ENCODE results near the gene CCNY. TPM values are rescaled to one million over a fixed set of nuclear protein-coding genes. Genes with fewer than 3 reads are reported as not detected.

CCNY gene
- polyA plus RNA-seq, 1 donor, result 55.2 TPM

DNA sequence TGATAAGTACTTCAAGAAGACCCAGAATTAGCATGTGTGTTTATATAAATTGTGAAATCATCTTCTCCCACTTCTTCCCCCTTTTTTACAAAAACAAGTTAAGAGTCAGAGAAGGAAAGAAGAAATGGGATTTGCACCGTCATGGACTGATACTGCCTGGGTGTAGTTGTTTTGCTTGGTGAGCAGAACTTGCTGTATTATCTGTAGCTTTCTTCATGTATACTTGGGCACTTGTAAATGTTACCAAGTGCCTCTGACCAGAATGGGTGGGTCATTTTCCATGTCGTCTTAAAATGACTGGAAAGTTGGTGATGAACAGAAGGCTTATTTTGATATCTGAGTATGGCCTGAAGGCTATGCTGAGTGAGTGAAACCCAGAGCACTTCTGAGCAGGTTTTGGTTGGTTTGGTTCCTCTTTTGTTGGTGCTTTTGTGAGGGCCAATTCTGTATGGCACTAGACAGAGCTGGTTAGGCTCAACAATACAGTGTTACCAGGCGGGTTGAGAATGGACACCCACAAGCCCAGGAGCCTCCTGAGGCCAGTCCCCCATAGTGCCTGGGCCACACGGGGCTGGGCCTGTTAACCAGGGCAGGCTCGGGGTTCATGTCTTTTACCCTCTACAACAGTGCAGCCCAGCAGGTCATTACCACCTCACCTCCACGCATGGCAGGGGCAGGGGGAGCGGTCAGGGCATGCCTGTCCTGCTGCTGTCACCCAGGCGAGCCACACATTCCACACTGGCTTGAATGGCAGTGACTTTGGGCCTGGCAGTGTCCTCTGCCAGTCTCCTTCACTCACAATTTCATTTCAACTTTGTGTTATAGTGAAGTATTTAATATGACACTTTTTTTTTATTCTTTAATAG, 115.1 kb downstream of the CCNY start:
- Histone ChIP-seq H3K4me3 (ENCODE audit: low read length) (no peak overlapping the region), H3K4me1 (ENCODE audit: control insufficient read depth, insufficient read depth, low read length) (peaks cover 8% of the 10 kb centered on the region), H3K27me3 (ENCODE audit: control insufficient read depth, insufficient read depth, low read length) (no peaks in the 10 kb centered on the region), H3K27ac (ENCODE audit: low read length) (no peak overlapping the region), H3K9me3 (ENCODE audit: control insufficient read depth, low read depth, low read length) (no peaks in the 10 kb centered on the region), H3K36me3 (ENCODE audit: control insufficient read depth, insufficient read depth, low read length) (no peaks in the 10 kb centered on the region)
- no peak for DNase-seq
- WGBS (ENCODE audit: insufficient coverage, low lambda C conversion rate), result no CpG with 5 or more reads among the region's 8 CpGs

DNA sequence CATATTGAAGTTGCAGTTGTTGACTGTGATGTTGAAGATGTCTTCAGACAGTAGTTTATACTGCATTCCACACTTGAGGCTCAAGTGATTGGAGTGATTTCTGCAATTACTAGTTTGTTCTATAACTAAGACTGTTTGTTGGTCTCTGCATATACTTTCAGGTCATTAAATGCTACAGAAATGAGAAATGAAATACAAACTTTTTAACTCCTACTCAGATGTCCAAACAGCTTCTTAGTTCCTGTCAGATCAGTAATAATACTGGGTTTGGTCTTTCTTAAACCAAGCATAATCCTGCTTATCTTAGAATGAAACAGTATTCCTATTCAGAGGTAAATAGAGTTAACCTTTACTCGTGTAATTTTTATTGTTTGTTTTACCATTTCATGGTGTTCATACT, 115.9 kb downstream of the CCNY start:
- H3K4me1 ChIP-seq (ENCODE audit: control insufficient read depth, insufficient read depth, low read length), result peaks cover 8% of the 10 kb centered on the region
- H3K27me3 ChIP-seq (ENCODE audit: control insufficient read depth, insufficient read depth, low read length), result no peaks in the 10 kb centered on the region
- H3K9me3 ChIP-seq (ENCODE audit: control insufficient read depth, low read depth, low read length), result no peaks in the 10 kb centered on the region
- DNase-seq, result no peak
- no peaks in the 10 kb centered on the region for H3K36me3 ChIP-seq (ENCODE audit: control insufficient read depth, insufficient read depth, low read length)
- H3K27ac ChIP-seq (ENCODE audit: low read length), result no peak overlapping the region
- H3K4me3 ChIP-seq (ENCODE audit: low read length), result no peak overlapping the region
- 17% methylated on average over 1 of the region's 1 CpG for WGBS (ENCODE audit: insufficient coverage, low lambda C conversion rate)

DNA sequence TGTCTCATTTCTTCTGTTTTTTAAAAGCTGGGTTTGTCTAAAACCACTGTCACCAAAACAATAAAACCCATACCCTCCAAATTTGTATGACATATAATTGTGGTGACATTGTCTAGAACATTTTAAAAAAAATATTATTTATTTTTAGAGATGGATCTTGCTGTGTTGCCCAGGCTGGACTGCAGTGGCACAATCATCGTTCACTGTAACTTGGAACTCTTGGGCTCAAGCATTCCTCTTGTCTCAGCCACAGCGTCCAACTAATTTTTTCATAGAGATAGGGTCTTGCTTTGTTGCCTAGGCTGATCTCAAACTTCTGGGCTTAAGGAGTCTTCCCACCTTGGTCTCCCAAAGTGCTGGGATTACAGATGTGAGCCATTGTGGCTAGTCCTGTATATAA, 116.5 kb downstream of the CCNY start:
- no peaks in the 10 kb centered on the region for H3K36me3 ChIP-seq (ENCODE audit: control insufficient read depth, insufficient read depth, low read length)
- H3K4me3 ChIP-seq (ENCODE audit: low read length), result no peak overlapping the region
- H3K27ac ChIP-seq (ENCODE audit: low read length), result no peak overlapping the region
- no peaks in the 10 kb centered on the region for H3K9me3 ChIP-seq (ENCODE audit: control insufficient read depth, low read depth, low read length)
- no peaks in the 10 kb centered on the region for H3K27me3 ChIP-seq (ENCODE audit: control insufficient read depth, insufficient read depth, low read length)
- no peak for DNase-seq
- H3K4me1 ChIP-seq (ENCODE audit: control insufficient read depth, insufficient read depth, low read length), result peaks cover 5% of the 10 kb centered on the region
- WGBS (ENCODE audit: insufficient coverage, low lambda C conversion rate), result no CpG with 5 or more reads among the region's 2 CpGs

DNA sequence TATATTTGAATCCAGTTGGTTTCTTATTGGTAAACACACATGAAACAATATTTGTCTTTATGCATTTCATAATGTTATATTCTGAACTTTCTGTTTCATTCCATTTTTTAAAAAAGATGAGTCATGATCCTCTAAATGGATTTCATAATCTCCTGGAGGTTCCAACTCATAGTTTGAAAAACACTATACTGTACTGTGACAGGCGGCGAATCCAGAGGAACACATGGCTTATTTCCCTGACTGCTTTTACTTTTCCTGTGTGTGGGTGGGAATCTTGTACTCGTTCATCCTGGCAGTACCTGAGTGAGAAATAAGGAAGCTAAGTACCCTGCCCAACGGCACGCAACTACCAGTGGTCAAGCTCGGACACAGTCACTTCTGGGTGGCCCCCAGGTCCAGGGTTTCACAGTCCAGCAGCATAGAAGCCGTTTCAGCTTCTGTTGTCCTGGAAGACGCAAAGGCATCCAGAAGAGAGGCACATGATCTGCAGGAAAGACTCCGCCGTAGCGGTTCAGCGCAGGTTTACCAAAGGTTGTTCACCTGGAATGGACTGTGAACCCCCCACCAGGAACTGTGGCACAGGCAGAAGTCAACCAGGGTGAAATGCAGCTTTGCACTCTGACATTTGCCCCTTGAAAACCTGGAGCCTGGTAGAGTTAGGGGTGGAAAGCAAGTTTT, 117.7 kb downstream of the CCNY start:
- Histone ChIP-seq H3K4me3 (ENCODE audit: low read length) (no peak overlapping the region), H3K27ac (ENCODE audit: low read length) (no peak overlapping the region), H3K9me3 (ENCODE audit: control insufficient read depth, low read depth, low read length) (no peaks in the 10 kb centered on the region), H3K4me1 (ENCODE audit: control insufficient read depth, insufficient read depth, low read length) (peaks cover 3% of the 10 kb centered on the region), H3K36me3 (ENCODE audit: control insufficient read depth, insufficient read depth, low read length) (no peaks in the 10 kb centered on the region), H3K27me3 (ENCODE audit: control insufficient read depth, insufficient read depth, low read length) (no peaks in the 10 kb centered on the region)
- DNase-seq, result no peak
- no CpG with 5 or more reads among the region's 12 CpGs for WGBS (ENCODE audit: insufficient coverage, low lambda C conversion rate)

DNA sequence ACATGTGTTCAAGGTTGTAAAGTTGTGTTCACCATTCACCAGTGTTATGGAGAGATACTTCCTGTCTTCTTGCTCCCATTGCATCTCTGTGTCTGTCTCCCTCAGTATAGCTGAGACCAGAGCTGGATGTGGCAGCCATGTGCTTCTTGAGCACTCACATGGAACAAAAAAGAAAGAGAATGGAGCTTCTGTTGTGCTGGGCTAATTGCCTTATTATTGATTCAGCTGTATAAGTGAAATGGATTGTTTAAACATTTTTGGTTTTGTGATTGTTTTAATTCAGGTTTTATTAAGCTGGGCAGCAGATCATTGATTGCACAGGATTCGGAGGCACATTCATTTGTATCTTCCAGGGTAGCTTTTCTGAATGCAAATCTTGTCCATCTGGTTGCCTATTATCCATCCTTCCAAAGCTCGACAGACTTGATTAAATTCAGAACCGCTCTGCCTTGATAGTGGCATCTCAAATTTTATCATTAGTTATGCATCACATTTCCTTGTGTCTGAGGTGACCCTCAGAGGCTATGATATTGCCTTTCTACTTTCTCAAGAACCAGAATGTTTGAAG, 119.9 kb downstream of the CCNY start:
- Histone ChIP-seq H3K4me1 (ENCODE audit: control insufficient read depth, insufficient read depth, low read length) (peaks cover 3% of the 10 kb centered on the region), H3K9me3 (ENCODE audit: control insufficient read depth, low read depth, low read length) (no peaks in the 10 kb centered on the region), H3K36me3 (ENCODE audit: control insufficient read depth, insufficient read depth, low read length) (no peaks in the 10 kb centered on the region), H3K4me3 (ENCODE audit: low read length) (no peak overlapping the region), H3K27ac (ENCODE audit: low read length) (no peak overlapping the region), H3K27me3 (ENCODE audit: control insufficient read depth, insufficient read depth, low read length) (no peaks in the 10 kb centered on the region)
- DNase-seq, result no peak
- WGBS (ENCODE audit: insufficient coverage, low lambda C conversion rate), result 85% methylated on average over 2 of the region's 3 CpGs

DNA sequence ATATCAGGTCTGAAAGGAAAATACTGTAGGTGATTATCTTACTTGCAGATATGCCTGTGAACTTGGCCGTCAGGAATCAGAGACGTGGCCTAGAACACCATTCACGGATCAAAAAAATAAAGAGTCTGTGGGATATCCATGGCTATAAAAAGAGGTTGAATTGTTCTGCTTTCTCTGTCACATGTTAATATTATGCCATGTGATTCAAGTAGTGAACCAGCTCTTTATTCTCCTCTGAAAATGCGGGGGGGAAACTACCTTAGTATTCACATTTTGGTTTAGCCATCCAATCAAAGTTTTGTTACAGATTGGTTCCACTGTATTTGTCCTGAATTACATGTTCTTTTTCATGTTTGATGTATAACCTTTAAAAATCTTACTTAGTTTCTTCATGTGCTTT, 120.5 kb downstream of the CCNY start:
- peaks cover 3% of the 10 kb centered on the region for H3K4me1 ChIP-seq (ENCODE audit: control insufficient read depth, insufficient read depth, low read length)
- H3K27me3 ChIP-seq (ENCODE audit: control insufficient read depth, insufficient read depth, low read length), result no peaks in the 10 kb centered on the region
- H3K27ac ChIP-seq (ENCODE audit: low read length), result no peak overlapping the region
- WGBS (ENCODE audit: insufficient coverage, low lambda C conversion rate), result no CpG with 5 or more reads among the region's 4 CpGs
- H3K9me3 ChIP-seq (ENCODE audit: control insufficient read depth, low read depth, low read length), result no peaks in the 10 kb centered on the region
- no peak overlapping the region for H3K4me3 ChIP-seq (ENCODE audit: low read length)
- no peak for DNase-seq
- H3K36me3 ChIP-seq (ENCODE audit: control insufficient read depth, insufficient read depth, low read length), result no peaks in the 10 kb centered on the region

DNA sequence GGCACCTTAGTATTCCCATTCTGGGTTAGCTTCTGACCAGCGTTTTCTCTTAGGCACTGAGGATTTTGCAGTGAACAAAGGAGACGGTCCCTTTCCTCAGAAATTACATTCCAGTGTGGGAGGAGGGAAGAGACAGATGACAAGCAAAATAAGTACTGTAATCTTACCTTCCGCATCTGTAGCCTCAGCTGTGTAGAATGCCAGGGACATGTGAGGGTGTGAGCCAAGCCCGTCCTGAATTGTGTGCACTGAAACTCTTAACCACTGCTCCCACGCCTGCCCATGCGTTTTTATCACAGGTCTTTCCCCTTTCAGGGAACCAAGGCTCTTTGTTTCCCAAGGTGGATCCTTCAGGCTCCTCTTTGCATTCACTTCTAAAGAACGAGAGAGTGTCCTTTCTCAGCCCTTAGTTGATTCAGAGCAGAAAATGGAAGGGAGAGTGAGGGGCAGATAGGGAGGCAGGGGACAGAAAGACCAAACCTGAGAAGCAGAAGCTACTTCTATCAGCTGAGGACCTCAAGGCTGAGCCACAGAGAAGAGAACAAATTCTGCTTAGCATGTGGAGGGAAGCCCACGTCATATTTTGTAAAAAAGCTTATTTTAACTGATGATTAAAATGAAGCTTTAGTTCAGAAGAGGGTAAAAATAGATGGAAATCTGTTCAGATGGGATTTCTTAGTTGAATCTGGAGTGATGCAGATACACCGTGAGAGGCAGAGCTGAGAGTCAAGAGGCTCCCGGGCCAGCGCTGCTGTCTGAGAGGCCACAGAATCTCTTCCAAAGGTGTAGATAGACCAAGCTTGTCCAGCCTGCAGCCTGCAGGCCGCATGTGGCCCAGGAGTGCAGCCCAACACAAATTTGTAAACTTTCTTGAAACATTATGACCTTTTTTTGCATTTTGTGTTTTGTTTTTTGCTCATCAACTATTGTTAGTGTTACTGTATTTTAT, 122.5 kb downstream of the CCNY start:
- Histone ChIP-seq H3K4me1 (ENCODE audit: control insufficient read depth, insufficient read depth, low read length) (peaks cover 5% of the 10 kb centered on the region), H3K4me3 (ENCODE audit: low read length) (no peak overlapping the region), H3K27ac (ENCODE audit: low read length) (no peak overlapping the region), H3K9me3 (ENCODE audit: control insufficient read depth, low read depth, low read length) (no peaks in the 10 kb centered on the region), H3K36me3 (ENCODE audit: control insufficient read depth, insufficient read depth, low read length) (no peaks in the 10 kb centered on the region), H3K27me3 (ENCODE audit: control insufficient read depth, insufficient read depth, low read length) (no peaks in the 10 kb centered on the region)
- no peak for DNase-seq
- WGBS (ENCODE audit: insufficient coverage, low lambda C conversion rate), result 73% methylated on average over 3 of the region's 12 CpGs

DNA sequence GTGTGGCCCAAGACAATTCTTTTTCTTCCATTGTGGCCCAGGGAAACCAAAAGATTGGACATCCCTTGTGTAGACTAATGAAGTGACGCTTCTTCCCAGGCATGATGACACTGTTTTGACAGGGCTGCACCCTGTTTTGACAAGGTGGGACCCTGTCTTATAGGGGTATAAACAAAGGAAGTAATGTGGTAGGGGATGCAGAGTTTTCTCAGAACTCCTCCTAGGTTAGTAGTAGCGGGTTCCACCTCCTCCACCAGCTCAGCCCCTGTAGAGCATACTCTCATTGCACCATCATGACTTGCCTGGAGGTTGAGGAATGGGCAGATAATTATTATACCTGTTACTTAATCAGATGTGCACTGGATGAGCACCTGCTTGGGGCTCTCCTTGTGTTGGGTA, 123.1 kb downstream of the CCNY start:
- no peaks in the 10 kb centered on the region for H3K9me3 ChIP-seq (ENCODE audit: control insufficient read depth, low read depth, low read length)
- no peak overlapping the region for H3K4me3 ChIP-seq (ENCODE audit: low read length)
- WGBS (ENCODE audit: insufficient coverage, low lambda C conversion rate), result no CpG with 5 or more reads among the region's 2 CpGs
- peaks cover 9% of the 10 kb centered on the region for H3K4me1 ChIP-seq (ENCODE audit: control insufficient read depth, insufficient read depth, low read length)
- DNase-seq, result no peak
- H3K36me3 ChIP-seq (ENCODE audit: control insufficient read depth, insufficient read depth, low read length), result no peaks in the 10 kb centered on the region
- no peaks in the 10 kb centered on the region for H3K27me3 ChIP-seq (ENCODE audit: control insufficient read depth, insufficient read depth, low read length)
- H3K27ac ChIP-seq (ENCODE audit: low read length), result no peak overlapping the region

DNA sequence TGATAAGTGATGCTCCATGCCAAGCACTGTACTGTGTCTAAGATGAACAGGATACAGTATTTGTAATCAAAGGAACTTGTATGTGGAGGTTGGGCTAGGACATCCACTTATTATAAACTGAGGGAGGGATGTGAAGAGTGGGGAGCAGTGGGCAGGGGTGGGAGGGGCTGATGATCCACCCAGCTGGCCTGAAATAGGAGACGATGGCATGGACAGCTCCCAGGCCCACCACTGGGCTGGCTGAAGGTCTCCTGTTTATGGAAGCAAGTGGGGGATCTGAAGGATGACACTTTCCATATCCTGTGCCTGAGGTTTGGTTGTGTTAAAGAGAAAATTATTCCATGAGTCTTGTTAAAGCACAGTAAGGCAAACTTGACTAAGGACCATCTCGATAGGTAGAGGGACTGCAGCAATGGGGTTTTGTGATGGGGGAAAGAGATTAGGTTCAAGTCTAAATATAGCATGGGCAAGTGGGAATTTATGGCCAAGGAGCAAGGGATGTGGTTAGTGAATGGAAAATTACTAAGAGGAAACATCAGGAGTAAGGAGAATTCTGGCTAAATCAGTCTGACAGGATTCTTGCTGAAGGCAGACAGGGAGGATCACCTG, 124.6 kb downstream of the CCNY start:
- no peak overlapping the region for H3K4me3 ChIP-seq (ENCODE audit: low read length)
- no peaks in the 10 kb centered on the region for H3K36me3 ChIP-seq (ENCODE audit: control insufficient read depth, insufficient read depth, low read length)
- DNase-seq, result no peak
- H3K4me1 ChIP-seq (ENCODE audit: control insufficient read depth, insufficient read depth, low read length), result peaks cover 9% of the 10 kb centered on the region
- no peak overlapping the region for H3K27ac ChIP-seq (ENCODE audit: low read length)
- WGBS (ENCODE audit: insufficient coverage, low lambda C conversion rate), result 100% methylated on average over 1 of the region's 2 CpGs
- no peaks in the 10 kb centered on the region for H3K9me3 ChIP-seq (ENCODE audit: control insufficient read depth, low read depth, low read length)
- no peaks in the 10 kb centered on the region for H3K27me3 ChIP-seq (ENCODE audit: control insufficient read depth, insufficient read depth, low read length)
